OCI-LY3 (cell line): ENCODE results near the gene ACACB.

Experiments
- H2AFZ ChIP-seq: fragments of 200-600, 300-600 bp; shearing (Covaris generic); 2 replicates; pipeline ENCODE4 v1.6.0; 2014; ENCODE audit warnings: antibody characterized with exemption, low read depth, low read length
- H3K27ac ChIP-seq: fragments of 200-600, 300-600 bp; sonication (generic); 2 replicates; pipeline ENCODE4 v1.5.1; 2014; ENCODE audit warnings: mild to moderate bottlenecking, low read length, moderate library complexity, mixed read lengths
- H3K27me3 ChIP-seq: fragments of 200-600, 300-600 bp; sonication (generic); 2 replicates; pipeline ENCODE4 v1.6.1; 2014; ENCODE audit warnings: low read depth, low read length, mixed read lengths
- H3K36me3 ChIP-seq: fragments of 200-600, 300-600 bp; sonication (generic); replicated peaks from 2 replicates; pipeline ENCODE3; 2014; ENCODE audit warnings: low read depth, low read length, mixed read lengths
- H3K4me1 ChIP-seq: fragments of 300-600, 200-600 bp; sonication (generic); 2 replicates; pipeline ENCODE4 v1.6.1; 2014; ENCODE audit warnings: low read length, mixed read lengths
- H3K4me2 ChIP-seq: fragments of 200-600, 300-600 bp; sonication (generic); 2 replicates; pipeline ENCODE4 v1.6.1; 2014; ENCODE audit warnings: low read length, mixed read lengths
- H3K4me3 ChIP-seq: fragments of 300-600, 200-600 bp; sonication (generic); 2 replicates; pipeline ENCODE4 v1.5.1; 2014; ENCODE audit warnings: antibody characterized with exemption, mild to moderate bottlenecking, low read length, moderate library complexity
- H3K79me2 ChIP-seq: fragments of 300-600, 200-600 bp; shearing (Covaris generic); 2 replicates; pipeline ENCODE4 v1.6.1; 2014; ENCODE audit warnings: mild to moderate bottlenecking, low read length, mixed read lengths
- H3K9ac ChIP-seq: fragments of 300-600, 200-600 bp; shearing (Covaris generic); 2 replicates; pipeline ENCODE4 v1.6.0; 2014; ENCODE audit warnings: mild to moderate bottlenecking, low read length, moderate library complexity
- H3K9me3 ChIP-seq: fragments of 200-600, 300-600 bp; shearing (Covaris generic); 2 replicates; pipeline ENCODE4 v1.6.1; 2014; ENCODE audit warnings: low read length, mixed read lengths; ENCODE audit not compliant: insufficient read depth
- H4K20me1 ChIP-seq: fragments of 200-600, 300-600 bp; sonication (generic); 2 replicates; pipeline ENCODE4 v1.6.1; 2016; ENCODE audit warnings: low read length, mixed read lengths; ENCODE audit not compliant: insufficient read depth
- CTCF ChIP-seq: fragments of 200-600, 300-600 bp; sonication (generic); IDR thresholded peaks from 2 replicates; pipeline ENCODE4 v1.5.1; 2014; ENCODE audit warnings: antibody characterized with exemption, low read length, low read depth
- EZH2phosphoT487 ChIP-seq: fragments of 200-600 bp; shearing (Covaris generic); IDR thresholded peaks from 2 replicates; pipeline ENCODE4 v1.6.1; 2018; ENCODE audit warnings: antibody characterized with exemption, mixed run types, low read depth

Gene ACACB

GRCh38 chr12:109110988-109111495 is 5.3 kb upstream of the ACACB start:
- H4K20me1 ChIP-seq = no peaks in the 10 kb centered on the region
- no peak overlapping the region for H3K4me3 ChIP-seq
- no peak overlapping the region for H2AFZ ChIP-seq
- no peak overlapping the region for H3K4me2 ChIP-seq
- H3K9ac ChIP-seq = no peak overlapping the region
- no peak for TF ChIP-seq EZH2phosphoT487
- H3K27me3 ChIP-seq = no peaks in the 10 kb centered on the region
- H3K27ac ChIP-seq = no peak overlapping the region
- H3K9me3 ChIP-seq = no peaks in the 10 kb centered on the region
- no peaks in the 10 kb centered on the region for H3K4me1 ChIP-seq
- peaks cover 16% of the 10 kb centered on the region for H3K36me3 ChIP-seq
- H3K79me2 ChIP-seq = no peaks in the 10 kb centered on the region

- peaks cover 8% of the 10 kb centered on the region for H3K36me3 ChIP-seq
- no peak for TF ChIP-seq EZH2phosphoT487
- no peak for TF ChIP-seq CTCF
- H3K27ac ChIP-seq = no peak overlapping the region
- no peaks in the 10 kb centered on the region for H3K27me3 ChIP-seq
- H3K4me2 ChIP-seq = no peak overlapping the region
- no peak overlapping the region for H3K9ac ChIP-seq
- no peaks in the 10 kb centered on the region for H4K20me1 ChIP-seq
- H3K9me3 ChIP-seq = no peaks in the 10 kb centered on the region
- H3K4me3 ChIP-seq = no peak overlapping the region
- no peaks in the 10 kb centered on the region for H3K79me2 ChIP-seq
- no peaks in the 10 kb centered on the region for H3K4me1 ChIP-seq
- no peak overlapping the region for H2AFZ ChIP-seq
Measured at GRCh38 chr12:109112720-109113465, 3.5 kb upstream of the ACACB start.

GRCh38 chr12:109113661-109114321 is 2.6 kb upstream of the ACACB start:
- Histone ChIP-seq H3K4me2 (no peak overlapping the region), H3K4me1 (no peaks in the 10 kb centered on the region), H2AFZ (no peak overlapping the region), H3K9ac (no peak overlapping the region), H3K27me3 (no peaks in the 10 kb centered on the region), H4K20me1 (no peaks in the 10 kb centered on the region), H3K27ac (no peak overlapping the region), H3K79me2 (no peaks in the 10 kb centered on the region), H3K9me3 (no peaks in the 10 kb centered on the region), H3K4me3 (no peak overlapping the region), H3K36me3 (peaks cover 4% of the 10 kb centered on the region)
- TF ChIP-seq CTCF (no peak), EZH2phosphoT487 (no peak)

- Histone ChIP-seq H3K9me3 (no peaks in the 10 kb centered on the region), H3K4me2 (no peak overlapping the region), H2AFZ (no peak overlapping the region), H3K4me1 (no peaks in the 10 kb centered on the region), H3K9ac (no peak overlapping the region), H3K36me3 (no peaks in the 10 kb centered on the region), H3K27ac (no peak overlapping the region), H3K27me3 (no peaks in the 10 kb centered on the region), H4K20me1 (no peaks in the 10 kb centered on the region), H3K4me3 (no peak overlapping the region), H3K79me2 (no peaks in the 10 kb centered on the region)
- TF ChIP-seq CTCF (no peak), EZH2phosphoT487 (no peak)
Measured at GRCh38 chr12:109114644-109115043, 1.7 kb upstream of the ACACB start.
